GM20000 (cell line): Measurements from ENCODE around the gene B9D1.

Experiments used
- DNase-seq: peaks from one replicate; pipeline ENCODE4 v3.0.0; 2012; ENCODE audit warnings: low spot score
- TF ChIP-seq, protein P1 (sequence below): IDR thresholded peaks from 2 replicates; pipeline ENCODE4 v1.5.1; 2012; ENCODE audit warnings: mild to moderate bottlenecking, control low read depth; ENCODE audit errors: extremely low read depth, missing control alignments

The B9D1 gene

DNA sequence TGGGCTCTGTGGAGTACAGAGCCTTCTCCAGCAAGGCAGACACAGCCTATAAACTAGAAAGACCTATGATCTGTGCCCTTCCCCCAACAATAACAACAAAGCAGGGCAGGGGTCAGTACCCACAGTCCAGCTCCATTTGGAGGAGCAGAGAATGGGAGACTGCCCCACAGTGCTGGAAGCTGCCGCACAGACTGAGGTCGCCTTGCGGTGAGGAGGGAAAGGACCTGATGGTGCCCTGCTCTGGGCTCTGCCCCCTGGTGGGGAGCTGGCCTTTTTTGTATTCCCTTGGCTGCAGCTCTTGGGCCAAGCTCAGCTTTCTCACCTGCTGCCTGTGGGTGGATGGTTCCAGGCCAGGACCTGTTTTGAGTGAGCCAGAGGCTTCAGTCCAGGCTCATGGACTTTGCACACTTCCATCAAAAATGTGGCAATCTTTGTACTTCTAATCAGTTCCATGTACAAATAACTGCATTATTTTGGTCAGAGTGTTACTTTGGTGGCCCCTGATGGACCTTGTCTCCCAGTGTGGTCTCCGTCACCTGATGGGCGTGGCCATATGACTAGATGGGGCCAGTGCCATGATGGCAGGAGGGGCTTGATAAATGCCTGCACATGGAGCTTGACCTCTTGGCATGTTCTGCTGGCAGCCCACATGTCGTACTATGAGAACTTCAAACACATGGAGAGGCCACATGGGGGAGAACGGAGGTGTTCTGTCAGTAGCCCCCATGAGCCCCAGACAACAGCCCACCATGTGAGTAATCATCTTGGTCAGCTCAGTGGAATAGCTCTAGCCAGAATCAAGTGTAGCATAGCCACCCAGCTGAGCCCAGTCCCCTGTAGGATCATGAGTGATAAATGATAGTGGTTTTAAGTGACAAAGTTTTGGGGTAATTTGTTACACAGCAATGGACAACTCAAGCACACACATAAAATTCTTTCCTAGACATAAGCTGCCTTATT, 24.2 kb downstream of the B9D1 start:
- TF ChIP-seq, protein P1, sequence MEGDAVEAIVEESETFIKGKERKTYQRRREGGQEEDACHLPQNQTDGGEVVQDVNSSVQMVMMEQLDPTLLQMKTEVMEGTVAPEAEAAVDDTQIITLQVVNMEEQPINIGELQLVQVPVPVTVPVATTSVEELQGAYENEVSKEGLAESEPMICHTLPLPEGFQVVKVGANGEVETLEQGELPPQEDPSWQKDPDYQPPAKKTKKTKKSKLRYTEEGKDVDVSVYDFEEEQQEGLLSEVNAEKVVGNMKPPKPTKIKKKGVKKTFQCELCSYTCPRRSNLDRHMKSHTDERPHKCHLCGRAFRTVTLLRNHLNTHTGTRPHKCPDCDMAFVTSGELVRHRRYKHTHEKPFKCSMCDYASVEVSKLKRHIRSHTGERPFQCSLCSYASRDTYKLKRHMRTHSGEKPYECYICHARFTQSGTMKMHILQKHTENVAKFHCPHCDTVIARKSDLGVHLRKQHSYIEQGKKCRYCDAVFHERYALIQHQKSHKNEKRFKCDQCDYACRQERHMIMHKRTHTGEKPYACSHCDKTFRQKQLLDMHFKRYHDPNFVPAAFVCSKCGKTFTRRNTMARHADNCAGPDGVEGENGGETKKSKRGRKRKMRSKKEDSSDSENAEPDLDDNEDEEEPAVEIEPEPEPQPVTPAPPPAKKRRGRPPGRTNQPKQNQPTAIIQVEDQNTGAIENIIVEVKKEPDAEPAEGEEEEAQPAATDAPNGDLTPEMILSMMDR, result no peak
- peak; percentile 85 for DNase-seq

DNA sequence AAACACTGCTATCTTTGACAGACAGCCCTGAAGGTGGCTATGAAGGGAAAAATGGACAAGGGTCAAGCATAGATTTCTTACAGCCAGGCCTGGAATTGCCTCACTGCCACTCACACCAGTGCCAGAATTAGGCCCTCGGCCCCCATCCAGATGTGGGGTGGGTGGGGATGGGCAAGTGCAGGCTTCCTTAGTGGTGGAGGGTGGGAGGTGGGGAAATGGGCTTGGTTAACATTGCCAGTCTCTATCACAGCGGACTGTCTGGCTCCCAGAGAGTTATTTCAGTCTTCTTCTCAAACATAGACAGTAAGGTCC, 24.9 kb downstream of the B9D1 start:
- TF ChIP-seq, protein P1, result no peak
- DNase-seq, result no peak

DNA sequence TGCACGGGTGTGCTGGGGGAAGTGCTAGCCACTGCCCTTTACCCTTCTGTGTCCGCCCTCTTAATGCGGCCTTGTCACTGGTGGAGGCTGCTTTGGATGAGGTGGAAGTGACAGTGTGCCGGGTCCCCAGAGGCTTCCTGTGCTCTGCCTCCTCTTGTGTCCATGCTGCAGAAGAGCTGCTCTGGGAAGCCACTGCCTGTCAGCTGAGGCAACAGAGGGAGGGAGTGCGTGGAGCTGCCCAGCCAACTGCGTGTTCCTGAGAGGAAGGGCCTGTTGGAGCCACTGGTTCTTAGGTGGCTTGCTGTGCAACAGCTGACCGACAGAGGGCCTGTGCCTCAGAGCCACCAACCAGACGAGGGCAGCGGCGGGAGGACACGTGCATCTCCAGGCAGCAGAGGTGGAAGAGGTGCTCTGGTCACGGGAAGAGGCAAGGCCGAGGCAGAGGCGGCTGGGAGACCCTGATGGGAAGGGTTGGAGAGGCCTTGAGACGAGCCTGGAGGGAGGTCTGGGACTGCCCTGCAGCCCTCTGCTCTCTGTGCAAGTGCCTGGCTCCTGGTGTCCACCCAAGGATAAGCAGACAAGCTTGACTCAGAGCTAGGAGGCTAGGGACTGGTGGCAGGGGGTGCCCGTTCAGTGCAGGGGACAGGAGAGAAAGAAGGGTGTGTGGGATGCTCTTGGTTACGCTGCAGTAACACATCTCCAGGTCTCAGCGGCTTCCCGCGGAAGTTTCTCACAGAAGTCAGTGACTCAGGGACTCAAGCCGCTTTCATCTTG, 25.4 kb downstream of the B9D1 start:
- no peak for DNase-seq
- TF ChIP-seq, protein P1, result no peak

DNA sequence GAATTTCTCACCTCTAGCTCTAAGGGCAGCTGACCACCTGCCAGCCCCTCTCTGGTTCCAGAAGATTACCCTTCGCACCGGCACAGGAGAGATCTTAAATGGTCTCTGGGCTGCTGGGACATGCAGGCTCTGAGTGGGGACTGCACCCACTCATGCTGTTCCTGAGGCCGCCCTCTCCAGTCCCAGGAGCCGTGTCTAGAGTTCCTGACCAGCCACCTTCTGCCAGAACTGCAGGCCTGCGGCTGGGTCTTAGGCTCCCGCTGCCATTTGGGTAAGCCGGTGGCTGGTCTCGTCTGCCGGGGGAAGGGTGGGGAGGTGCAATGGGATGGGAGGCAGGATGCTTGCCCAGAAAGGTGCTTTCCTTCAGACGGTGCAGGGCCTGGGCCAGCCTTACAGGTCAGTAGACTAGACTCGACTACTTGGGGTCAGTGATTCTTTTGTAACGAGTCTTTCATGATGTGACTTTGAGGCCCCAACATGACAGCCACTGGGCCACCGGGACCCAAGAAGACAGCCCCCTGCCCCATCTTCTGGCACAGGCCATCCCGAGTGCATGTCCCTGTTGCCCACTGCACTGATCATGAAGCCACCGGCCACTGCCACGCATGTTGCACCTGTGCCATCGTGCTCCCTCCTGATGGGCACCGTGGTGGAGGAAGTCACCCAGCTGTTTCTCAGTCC, 26.4 kb downstream of the B9D1 start:
- TF ChIP-seq, protein P1, result no peak
- no peak for DNase-seq

DNA sequence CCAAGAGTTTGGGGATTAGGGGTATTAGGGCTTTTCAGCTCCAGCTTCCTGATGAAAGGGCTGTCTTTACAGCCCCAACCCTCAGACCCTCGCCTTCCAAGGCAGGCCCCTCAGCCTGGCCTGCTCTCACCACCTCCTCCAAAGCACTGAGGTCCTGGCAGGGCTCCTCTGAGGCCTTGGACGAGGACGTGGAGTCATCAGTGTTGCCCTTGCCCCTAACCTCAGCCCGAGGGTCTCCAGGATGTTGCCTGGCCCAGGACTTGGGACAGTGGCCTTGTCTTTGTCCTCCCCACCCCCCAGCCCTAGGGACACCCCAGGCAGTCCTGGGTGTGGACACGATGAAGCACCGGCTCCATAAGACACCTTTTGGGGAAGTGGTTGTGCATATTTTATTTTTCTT, 28.2 kb downstream of the B9D1 start:
- TF ChIP-seq, protein P1, result no peak
- no peak for DNase-seq

DNA sequence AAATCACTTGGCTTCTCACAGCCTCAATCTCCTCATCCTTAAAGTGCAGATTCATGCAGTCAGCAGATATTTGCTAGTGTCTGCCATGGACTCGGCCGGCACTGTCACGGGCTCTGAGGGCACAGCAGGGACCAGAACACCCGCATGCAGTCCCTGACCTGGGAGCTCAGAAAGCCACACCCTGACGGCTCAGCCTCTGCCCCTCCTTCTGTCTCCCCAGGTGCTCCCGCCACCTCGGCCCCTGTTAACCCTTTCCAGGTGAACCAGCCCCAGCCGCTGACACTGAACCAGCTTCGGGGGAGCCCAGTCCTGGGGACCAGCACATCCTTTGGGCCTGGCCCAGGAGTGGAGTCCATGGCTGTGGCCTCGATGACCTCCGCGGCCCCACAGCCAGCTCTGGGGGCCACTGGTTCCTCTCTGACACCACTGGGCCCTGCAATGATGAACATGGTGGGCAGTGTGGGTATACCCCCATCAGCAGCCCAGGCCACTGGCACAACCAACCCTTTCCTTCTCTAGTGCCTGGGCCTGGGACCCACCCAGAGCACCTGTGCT, 28.7 kb downstream of the B9D1 start:
- TF ChIP-seq, protein P1, result no peak
- DNase-seq, result no peak
